Pancreas (tissue), 10 donors: ENCODE results near the gene CNPY2. TPM values are rescaled to one million over a fixed set of nuclear protein-coding genes. Genes with fewer than 3 reads are reported as not detected.
A peak's percentile ranks its signal among the peaks of the same experiment; 100 is the strongest.
"Not testable (repeated sequence)": the region's sequence is repeated elsewhere in the genome, so short reads cannot be mapped to it uniquely, and the experiment has no call there.

ENCODE experiments used
- ATAC-seq, 4 donors: fragments of 200-7000 bp; cut with Tn5 transposase; one replicate each; pipeline versions ENCODE4 v1.8.0 to v1.9.1; 2020; ENCODE audit warnings: mild to moderate bottlenecking in 4 of 4, moderate library complexity in 4 of 4
- DNase-seq, 6 donors: peaks; one replicate each; pipeline ENCODE4 v3.0.0-alpha.2; 2020
- FAIRE-seq: peaks from 2 replicates; lab custom pipeline; 2012; peaks lifted over from hg19 to GRCh38; lab: Jason Lieb, UNC
- H3K27ac ChIP-seq, 4 donors: fragments of 200-600 bp; sonication (generic); 1 replicate in 3 of 4; 2 replicates in 1 of 4; pipeline versions ENCODE4 v1.5.0 to v1.8.0; 2020
- H3K27me3 ChIP-seq, 4 donors: fragments of 200-600 bp; one replicate each; pipeline ENCODE4 v1.8.0; 2021
- H3K36me3 ChIP-seq, 3 donors: fragments of 200-600 bp; sonication (generic) in 1 of 3; one replicate each; pipeline versions ENCODE4 v1.5.0 to v1.8.0; 2020 to 2021
- H3K4me1 ChIP-seq, 3 donors: fragments of 200-600 bp; one replicate each; pipeline ENCODE4 v1.8.0; 2021
- H3K4me3 ChIP-seq, 4 donors: fragments of 200-600 bp; sonication (generic) in 2 of 4; one replicate each; pipeline versions ENCODE4 v1.5.0 to v1.8.0; 2020 to 2021
- H3K9me3 ChIP-seq, 4 donors: fragments of 200-600 bp; one replicate each; pipeline ENCODE4 v1.8.0; 2021
- WGBS, 2 donors: extraction: QIAGEN DNeasy Blood & Tissue Kit; methylation state at CpG; one replicate each; pipeline ENCODE4 v1.1.7; 2013; 5-methylcytosine and 5-hydroxymethylcytosine counted together
- intact Hi-C, 3 donors: fragments of 100-400 bp; cut with DNase I; formaldehyde crosslinking; loops; one replicate each; pipeline versions ENCODE4 v1.11.1 to v1.14.2; 2022
- polyA plus RNA-seq, 2 donors: library from polyadenylated mRNA; stranded (reverse); fragments of 200-250 nt; gene quantifications; one replicate each; pipeline ENCODE4 v1.2.3, GENCODE V29; 2013
- total RNA-seq, 6 donors: library from RNA; stranded (reverse); fragmentation: NEBNext Ultra II Directional in 4 of 6; extraction: Animal tissue kit (Norgen Biotek cat#: 25700) in 4 of 6; gene quantifications; one replicate each; pipeline versions ENCODE4 v1.2.1 to v1.2.4, GENCODE V29; 2021 to 2023
- TF ChIP-seq, protein P1 (sequence below), 4 donors: fragments of 200-600 bp; sonication (generic) in 3 of 4; IDR thresholded peaks; one replicate each; pipeline versions ENCODE4 v1.5.0 to v1.8.0; 2021; ENCODE audit warnings: antibody characterized with exemption in 4 of 4
- donor health status: healthy with polysubstance abuse.
- donor health status: DM: no; HTN: no; CAD: no; lungs with moderate emphysema.
- donor health status: DM: no; HTN: no; CAD: no.
- donor health status: control.
- donor health status: control.
- donor health status: Bipolar disorder and iron deficiency.
- donor health status: DM: yes; HTN: yes; CAD: no.
- donor health status: DM: no; HTN: no; CAD: no.
- donor health status: DM: no; HTN: no; CAD: no.
- donor health status: DM: yes; HTN: yes; CAD: no.

Gene CNPY2
- total and polyA plus RNA-seq, 8 donors: 45.3 to 141 (median 71.8) TPM

DNA sequence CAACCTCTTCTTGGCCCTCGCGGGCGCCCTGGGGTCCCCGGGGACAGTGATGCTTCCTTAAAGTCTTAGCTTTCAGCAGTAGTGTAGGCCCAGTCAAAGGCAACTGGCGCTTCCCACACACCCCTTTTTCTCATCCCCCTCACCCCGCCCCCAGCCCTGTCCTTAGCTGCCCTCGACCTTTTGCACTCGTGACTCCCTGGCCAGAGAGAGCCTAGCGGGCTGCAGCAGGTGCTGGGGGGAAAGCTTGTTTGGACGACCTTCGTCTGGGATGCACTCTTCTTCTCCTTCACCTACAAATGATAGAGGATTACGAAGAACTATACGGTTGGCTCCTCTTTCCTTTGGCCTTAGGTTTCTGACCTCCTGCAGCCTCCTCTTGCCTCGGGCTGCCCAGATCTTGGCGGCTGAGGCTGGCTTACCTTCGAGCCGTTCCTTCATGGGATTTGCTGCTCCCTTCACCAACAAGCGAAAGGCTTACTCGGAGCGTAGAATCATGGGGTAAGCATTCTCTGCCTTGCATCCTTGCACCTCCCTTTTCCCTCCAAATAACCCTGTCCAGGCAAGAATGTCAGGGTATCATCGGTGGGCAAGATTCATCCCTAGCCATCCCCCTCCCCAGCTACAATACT lies 48.2 kb downstream of the CNPY2 start:
- intact Hi-C loops: no loop called here
- peak overlapping the region; percentile 94 to 98 (median 94) for H3K27ac ChIP-seq
- DNase-seq: peak in 3 of 6 donors; percentile 43 to 54 (median 52)
- TF ChIP-seq, protein P1, sequence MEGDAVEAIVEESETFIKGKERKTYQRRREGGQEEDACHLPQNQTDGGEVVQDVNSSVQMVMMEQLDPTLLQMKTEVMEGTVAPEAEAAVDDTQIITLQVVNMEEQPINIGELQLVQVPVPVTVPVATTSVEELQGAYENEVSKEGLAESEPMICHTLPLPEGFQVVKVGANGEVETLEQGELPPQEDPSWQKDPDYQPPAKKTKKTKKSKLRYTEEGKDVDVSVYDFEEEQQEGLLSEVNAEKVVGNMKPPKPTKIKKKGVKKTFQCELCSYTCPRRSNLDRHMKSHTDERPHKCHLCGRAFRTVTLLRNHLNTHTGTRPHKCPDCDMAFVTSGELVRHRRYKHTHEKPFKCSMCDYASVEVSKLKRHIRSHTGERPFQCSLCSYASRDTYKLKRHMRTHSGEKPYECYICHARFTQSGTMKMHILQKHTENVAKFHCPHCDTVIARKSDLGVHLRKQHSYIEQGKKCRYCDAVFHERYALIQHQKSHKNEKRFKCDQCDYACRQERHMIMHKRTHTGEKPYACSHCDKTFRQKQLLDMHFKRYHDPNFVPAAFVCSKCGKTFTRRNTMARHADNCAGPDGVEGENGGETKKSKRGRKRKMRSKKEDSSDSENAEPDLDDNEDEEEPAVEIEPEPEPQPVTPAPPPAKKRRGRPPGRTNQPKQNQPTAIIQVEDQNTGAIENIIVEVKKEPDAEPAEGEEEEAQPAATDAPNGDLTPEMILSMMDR (IDR thresholded peaks at IDR 0.05): no peak
- no peaks in the 10 kb centered on the region for H3K27me3 ChIP-seq
- no peak for FAIRE-seq
- H3K4me1 ChIP-seq: no peaks in the 10 kb centered on the region
- peak overlapping the region; percentile 74 to 94 (median 81) for H3K4me3 ChIP-seq
- H3K36me3 ChIP-seq: peaks cover 0 to 7% (median 4%) of the 10 kb centered on the region in 3 donors
- peak in 3 of 4 donors; percentile 17 to 38 (median 17) for ATAC-seq
- 16 to 18% methylated on average over 20 to 21 of the region's 21 CpGs for WGBS, 2 donors
- H3K9me3 ChIP-seq: no peaks in the 10 kb centered on the region

GRCh38 chr12:56266693-56267442 lies 48.9 kb downstream of the CNPY2 start, which contains the start of gene COQ10A:
TSS of gene COQ10A (plus strand) at chr12:56266942. CDS start at chr12:56267119, 177 bp downstream.
- FAIRE-seq (no peak), ATAC-seq (peak; percentile 94 to 97 (median 94)), DNase-seq (peak; percentile 87 to 94 (median 90))
- intact Hi-C loops: no loop called here
- peaks cover 0 to 7% (median 0%) of the 10 kb centered on the region in 3 donors for H3K36me3 ChIP-seq
- H3K4me1 ChIP-seq: no peaks in the 10 kb centered on the region
- WGBS, 2 donors: 0 to 1% methylated on average over 34 to 68 of the region's 68 CpGs
- H3K4me3 ChIP-seq: peak within 1 kb of the TSS; percentile 74 to 94 (median 81)
- no peaks in the 10 kb centered on the region for H3K27me3 ChIP-seq
- TF ChIP-seq, protein P1 (IDR thresholded peaks at IDR 0.05): peak; percentile 32 to 53 (median 52)
- H3K27ac ChIP-seq: peak within 1 kb of the TSS; percentile 94 to 98 (median 94)
- H3K9me3 ChIP-seq: no peaks in the 10 kb centered on the region

GRCh38 chr12:56266068-56266692 lies 49.6 kb downstream of the CNPY2 start:
- intact Hi-C loops, H3K36me3 ChIP-seq, H3K4me1 ChIP-seq, H3K27me3 ChIP-seq, H3K9me3 ChIP-seq, FAIRE-seq, DNase-seq: not testable (repeated sequence)
- 45 to 47% methylated on average over 16 of the region's 16 CpGs for WGBS, 2 donors
- peak in 2 of 4 donors; percentile 1 to 3 for ATAC-seq
- Histone ChIP-seq H3K4me3 (peak overlapping the region; percentile 74 to 94 (median 81)), H3K27ac (peak overlapping the region; percentile 94 to 98 (median 94))

GRCh38 chr12:56262955-56263354 lies 52.8 kb downstream of the CNPY2 start:
- intact Hi-C loops, H3K27ac ChIP-seq, H3K4me3 ChIP-seq, H3K27me3 ChIP-seq, H3K4me1 ChIP-seq, DNase-seq, ATAC-seq, FAIRE-seq, H3K36me3 ChIP-seq, H3K9me3 ChIP-seq: not testable (repeated sequence)
- WGBS, 2 donors: 90 to 92% methylated on average over 7 of the region's 7 CpGs

DNA sequence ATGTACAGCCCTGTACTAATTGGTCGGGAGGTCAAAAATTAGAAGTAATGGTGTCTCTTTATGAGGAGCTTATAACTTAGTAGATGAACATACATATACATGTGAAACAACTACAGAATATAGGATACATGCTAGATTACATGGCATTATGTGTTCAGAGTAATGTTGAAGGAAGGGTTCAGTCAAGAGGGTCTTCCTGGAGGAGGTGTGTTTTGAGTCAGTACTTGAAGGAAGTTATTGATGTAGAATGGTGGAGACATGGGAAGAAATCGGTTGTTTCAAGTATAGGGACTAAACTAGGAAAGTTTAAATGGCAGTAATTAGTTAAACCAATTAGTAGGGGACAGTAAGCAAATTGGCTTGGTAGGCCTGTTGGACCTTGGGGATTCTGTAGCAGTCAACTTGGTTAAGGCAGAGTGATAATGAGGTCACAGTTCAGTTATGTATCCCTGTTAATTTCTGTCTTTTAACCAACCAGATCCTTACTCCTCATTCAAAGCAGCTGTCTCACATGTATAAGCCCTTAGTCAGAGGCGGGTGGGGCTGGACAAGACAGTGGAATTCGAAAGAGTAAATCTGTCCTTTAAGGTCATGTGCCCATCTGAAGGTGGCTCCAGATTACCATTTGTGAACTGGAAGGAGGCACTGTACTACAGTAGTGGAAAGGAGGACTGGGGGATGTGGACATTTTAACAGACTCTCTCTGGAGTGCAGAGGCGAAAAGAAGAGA lies 54.1 kb downstream of the CNPY2 start:
- Histone ChIP-seq H3K27ac (no peak overlapping the region), H3K36me3 (no peaks in the 10 kb centered on the region), H3K4me1 (peaks cover 0 to 12% (median 0%) of the 10 kb centered on the region in 3 donors), H3K27me3 (no peaks in the 10 kb centered on the region), H3K4me3 (no peak overlapping the region), H3K9me3 (no peaks in the 10 kb centered on the region)
- FAIRE-seq (no peak), DNase-seq (no peak), ATAC-seq (no peak)
- intact Hi-C loops: no loop called here
- TF ChIP-seq, protein P1 (IDR thresholded peaks at IDR 0.05): no peak
- WGBS, 2 donors: 80 to 86% methylated on average over 5 of the region's 5 CpGs
